Ishikawa (cell line): ENCODE data around the gene COL13A1.

Experiments
- CEBPB ChIP-seq: IDR thresholded peaks from 2 replicates; pipeline ENCODE4 v1.6.1; 2012
- CREB1 ChIP-seq: IDR thresholded peaks from 2 replicates; pipeline ENCODE4 v1.6.1; 2012; ENCODE audit warnings: low read depth
- EGR1 ChIP-seq: IDR thresholded peaks from 2 replicates; pipeline ENCODE4 v1.6.1; 2012
- EP300 ChIP-seq: IDR thresholded peaks from 2 replicates; pipeline ENCODE4 v1.6.1; 2012; ENCODE audit warnings: borderline replicate concordance
- FOXM1 ChIP-seq: IDR thresholded peaks from 2 replicates; pipeline ENCODE4 v1.6.1; 2012; ENCODE audit warnings: low read depth, borderline replicate concordance
- MAX ChIP-seq: IDR thresholded peaks from 2 replicates; pipeline ENCODE4 v1.6.1; 2012
- NFIC ChIP-seq: IDR thresholded peaks from 2 replicates; pipeline ENCODE4 v1.6.1; 2012
- RAD21 ChIP-seq: IDR thresholded peaks from 2 replicates; pipeline ENCODE4 v1.6.1; 2012; ENCODE audit warnings: low read depth
- REST ChIP-seq: IDR thresholded peaks from 2 replicates; pipeline ENCODE4 v1.6.1; 2012; ENCODE audit warnings: low read depth, mild to moderate bottlenecking
- TAF1 ChIP-seq: IDR thresholded peaks from 2 replicates; pipeline ENCODE4 v1.6.1; 2012; ENCODE audit warnings: low read depth, mild to moderate bottlenecking
- TCF12 ChIP-seq: IDR thresholded peaks from 2 replicates; pipeline ENCODE4 v1.6.1; 2012; ENCODE audit warnings: low read depth
- TEAD4 ChIP-seq: IDR thresholded peaks from 2 replicates; pipeline ENCODE4 v1.6.1; 2012
- USF1 ChIP-seq: IDR thresholded peaks from 2 replicates; pipeline ENCODE4 v1.6.1; 2012
- YY1 ChIP-seq: IDR thresholded peaks from 2 replicates; pipeline ENCODE4 v1.6.1; 2012; ENCODE audit warnings: low read depth
- ZBTB7A ChIP-seq: IDR thresholded peaks from 2 replicates; pipeline ENCODE4 v1.6.1; 2012; ENCODE audit warnings: low read depth

The COL13A1 gene

GRCh38 chr10:69893271-69893900, 91.7 kb downstream of the COL13A1 start:
- no peak for TF ChIP-seq MAX
- no peak for TF ChIP-seq TCF12

- TF ChIP-seq TCF12 (no peak), REST (no peak), USF1 (no peak), EP300 (no peak), ZBTB7A (no peak), MAX (no peak), CREB1 (no peak), YY1 (no peak), FOXM1 (no peak), RAD21 (no peak), EGR1 (no peak), TAF1 (no peak), CEBPB (no peak), TEAD4 (no peak), NFIC (no peak)
Measured at GRCh38 chr10:69894156-69894555, 92.5 kb downstream of the COL13A1 start.

- TF ChIP-seq EGR1 (no peak), YY1 (no peak), NFIC (no peak), CEBPB (no peak), TCF12 (no peak), EP300 (no peak), USF1 (no peak), FOXM1 (no peak), TEAD4 (no peak), ZBTB7A (no peak), REST (no peak), CREB1 (no peak), RAD21 (no peak)
Measured at GRCh38 chr10:69895759-69896158, 94.1 kb downstream of the COL13A1 start.

- TF ChIP-seq EP300 (no peak), EGR1 (no peak), FOXM1 (no peak), REST (no peak), RAD21 (no peak), MAX (no peak), YY1 (no peak)
Measured at GRCh38 chr10:69896606-69897231, 95.0 kb downstream of the COL13A1 start.

GRCh38 chr10:69897432-69897831, 95.7 kb downstream of the COL13A1 start:
- TF ChIP-seq USF1: no peak
- no peak for TF ChIP-seq NFIC
- no peak for TF ChIP-seq CREB1
- no peak for TF ChIP-seq MAX
- TF ChIP-seq TEAD4: no peak
